Type B pancreatic cell (in vitro differentiated cells): Measurements from ENCODE around the gene CHFR. TPM values are rescaled to one million over a fixed set of nuclear protein-coding genes. Genes with fewer than 3 reads are reported as not detected.
"Not testable (repeated sequence)": the region's sequence is repeated elsewhere in the genome, so short reads cannot be mapped to it uniquely, and the experiment has no call there.

Source experiments
- DNase-seq: peaks from one replicate; pipeline ENCODE4 v3.0.0; 2021; ENCODE audit warnings: mixed read lengths; ENCODE audit not compliant: unreplicated experiment; ENCODE audit errors: extremely low spot score
- H3K27ac Mint-ChIP-seq: 2 replicates; pipeline ENCODE4 v1.8.0; 2021; ENCODE audit warnings: mild to moderate bottlenecking, mixed read lengths
- H3K27me3 Mint-ChIP-seq: 2 replicates; pipeline ENCODE4 v1.8.0; 2021; ENCODE audit warnings: mixed read lengths
- H3K36me3 Mint-ChIP-seq: 2 replicates; pipeline ENCODE4 v1.8.0; 2021; ENCODE audit warnings: mixed read lengths
- H3K4me1 Mint-ChIP-seq: one replicate; pipeline ENCODE4 v1.8.0; 2021; ENCODE audit warnings: mixed read lengths; ENCODE audit not compliant: unreplicated experiment
- H3K4me3 Mint-ChIP-seq: 2 replicates; pipeline ENCODE4 v1.8.0; 2021; ENCODE audit warnings: mild to moderate bottlenecking, mixed read lengths
- H3K9me3 Mint-ChIP-seq: 2 replicates; pipeline ENCODE4 v1.8.0; 2021; ENCODE audit warnings: mixed read lengths
- total RNA-seq: library from RNA; stranded (reverse); gene quantifications from 2 replicates; pipeline ENCODE4 v1.2.1, GENCODE V29; 2021; ENCODE audit warnings: low replicate concordance
- TF ChIP-seq, protein P1 (sequence below): fragments of 200-600 bp; sonication (generic); conservative IDR thresholded peaks from 2 replicates; pipeline ENCODE4 v1.5.0; 2021; ENCODE audit warnings: antibody characterized with exemption, mild to moderate bottlenecking

CHFR gene
- total RNA-seq, 1 donor from 2014 or later: 37.1 TPM

DNA sequence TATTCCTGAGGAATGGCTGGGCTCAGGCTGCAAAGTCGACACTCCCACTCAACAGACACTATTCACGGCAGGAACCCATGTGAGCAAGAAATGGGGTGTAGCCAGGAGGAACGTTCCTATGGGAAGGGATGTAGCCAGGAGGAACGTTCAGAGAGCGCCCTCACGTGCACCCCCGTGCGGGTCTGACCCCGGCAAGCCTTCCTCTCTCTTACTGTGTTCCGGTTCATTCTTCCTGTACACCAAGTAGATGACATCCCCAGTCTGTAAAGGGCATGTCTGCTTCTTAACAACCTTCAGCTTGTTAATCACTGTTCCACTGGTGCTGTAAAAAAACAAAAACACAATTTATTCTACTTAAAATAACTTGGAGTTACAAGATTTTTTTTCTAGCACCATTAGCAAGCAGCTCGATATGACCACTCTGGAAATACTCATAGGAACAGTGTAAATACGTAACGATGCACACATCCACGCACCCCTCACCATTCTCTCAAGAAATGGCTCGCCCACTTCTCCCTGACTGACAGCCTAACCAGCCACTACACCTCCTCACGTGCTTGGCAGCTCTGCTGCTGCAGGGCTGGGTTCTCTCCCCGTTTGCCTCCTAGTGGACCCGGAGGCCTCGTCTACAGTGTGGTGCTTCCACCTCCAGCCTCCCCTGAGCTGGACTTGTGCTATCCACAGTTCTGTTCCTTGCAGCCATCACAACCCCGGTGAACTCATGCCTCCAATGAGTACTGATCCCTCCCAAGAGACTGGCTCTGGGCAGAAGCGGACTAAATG, 15.1 kb downstream of the CHFR start:
- DNase-seq: no peak
- Mint-ChIP-seq H3K4me3 (no peak overlapping the region), H3K4me1 (no peaks in the 10 kb centered on the region), H3K27me3 (no peaks in the 10 kb centered on the region), H3K27ac (no peak overlapping the region), H3K9me3 (no peaks in the 10 kb centered on the region), H3K36me3 (peaks cover 14% of the 10 kb centered on the region)
- TF ChIP-seq, protein P1, sequence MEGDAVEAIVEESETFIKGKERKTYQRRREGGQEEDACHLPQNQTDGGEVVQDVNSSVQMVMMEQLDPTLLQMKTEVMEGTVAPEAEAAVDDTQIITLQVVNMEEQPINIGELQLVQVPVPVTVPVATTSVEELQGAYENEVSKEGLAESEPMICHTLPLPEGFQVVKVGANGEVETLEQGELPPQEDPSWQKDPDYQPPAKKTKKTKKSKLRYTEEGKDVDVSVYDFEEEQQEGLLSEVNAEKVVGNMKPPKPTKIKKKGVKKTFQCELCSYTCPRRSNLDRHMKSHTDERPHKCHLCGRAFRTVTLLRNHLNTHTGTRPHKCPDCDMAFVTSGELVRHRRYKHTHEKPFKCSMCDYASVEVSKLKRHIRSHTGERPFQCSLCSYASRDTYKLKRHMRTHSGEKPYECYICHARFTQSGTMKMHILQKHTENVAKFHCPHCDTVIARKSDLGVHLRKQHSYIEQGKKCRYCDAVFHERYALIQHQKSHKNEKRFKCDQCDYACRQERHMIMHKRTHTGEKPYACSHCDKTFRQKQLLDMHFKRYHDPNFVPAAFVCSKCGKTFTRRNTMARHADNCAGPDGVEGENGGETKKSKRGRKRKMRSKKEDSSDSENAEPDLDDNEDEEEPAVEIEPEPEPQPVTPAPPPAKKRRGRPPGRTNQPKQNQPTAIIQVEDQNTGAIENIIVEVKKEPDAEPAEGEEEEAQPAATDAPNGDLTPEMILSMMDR: no peak

DNA sequence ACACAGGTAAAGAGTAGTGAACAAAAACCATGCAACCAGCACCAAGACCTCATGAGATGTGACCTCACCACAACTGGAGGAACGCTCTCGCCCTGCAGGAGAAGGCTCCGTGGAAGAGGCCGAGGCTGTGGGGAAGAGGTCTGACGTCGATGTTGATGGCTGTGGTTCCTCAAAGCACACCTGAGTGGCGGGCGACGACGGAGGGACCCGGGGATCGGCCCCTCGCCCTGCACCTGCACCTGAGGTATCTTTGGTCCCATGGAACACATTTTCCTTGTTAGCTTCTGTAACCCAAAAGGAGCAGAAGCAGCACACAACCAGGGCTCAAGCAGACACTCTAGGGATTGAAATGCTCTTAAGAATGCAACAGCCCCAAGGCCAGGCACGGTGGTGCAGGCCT, 17.9 kb downstream of the CHFR start:
- Mint-ChIP-seq H3K9me3 (no peaks in the 10 kb centered on the region), H3K27me3 (no peaks in the 10 kb centered on the region), H3K4me3 (no peak overlapping the region), H3K4me1 (no peaks in the 10 kb centered on the region), H3K36me3 (peaks cover 22% of the 10 kb centered on the region), H3K27ac (no peak overlapping the region)
- no peak for DNase-seq
- TF ChIP-seq, protein P1: no peak

DNA sequence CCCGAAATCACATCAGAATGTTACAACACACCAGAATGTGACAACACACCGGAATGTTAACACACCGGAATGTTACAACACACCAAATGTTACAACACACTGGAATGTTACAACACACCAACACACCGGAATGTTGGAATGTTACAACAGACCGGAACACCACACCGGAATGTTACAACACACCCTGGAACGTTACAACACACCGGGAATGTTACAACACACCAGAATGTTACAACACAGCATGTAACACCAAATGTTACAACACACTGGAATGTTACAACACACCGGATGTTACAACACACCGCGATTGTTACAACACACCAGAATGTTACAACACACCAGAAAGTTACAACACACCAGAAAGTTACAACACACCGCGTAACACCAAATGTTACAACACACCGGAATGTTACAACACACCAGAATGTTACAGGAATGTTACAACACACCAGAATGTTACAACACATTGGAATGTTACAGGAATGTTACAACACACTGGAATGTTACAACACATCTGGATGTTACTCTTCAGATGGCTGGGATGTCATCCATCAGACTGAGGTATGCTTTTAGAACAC, 21.1 kb downstream of the CHFR start:
- Mint-ChIP-seq H3K4me1 (no peaks in the 10 kb centered on the region), H3K36me3 (peaks cover 18% of the 10 kb centered on the region), H3K27ac (peak overlapping the region; percentile 78), H3K4me3 (no peak overlapping the region), H3K9me3 (no peaks in the 10 kb centered on the region), H3K27me3 (no peaks in the 10 kb centered on the region)
- DNase-seq: no peak
- TF ChIP-seq, protein P1: no peak

DNA sequence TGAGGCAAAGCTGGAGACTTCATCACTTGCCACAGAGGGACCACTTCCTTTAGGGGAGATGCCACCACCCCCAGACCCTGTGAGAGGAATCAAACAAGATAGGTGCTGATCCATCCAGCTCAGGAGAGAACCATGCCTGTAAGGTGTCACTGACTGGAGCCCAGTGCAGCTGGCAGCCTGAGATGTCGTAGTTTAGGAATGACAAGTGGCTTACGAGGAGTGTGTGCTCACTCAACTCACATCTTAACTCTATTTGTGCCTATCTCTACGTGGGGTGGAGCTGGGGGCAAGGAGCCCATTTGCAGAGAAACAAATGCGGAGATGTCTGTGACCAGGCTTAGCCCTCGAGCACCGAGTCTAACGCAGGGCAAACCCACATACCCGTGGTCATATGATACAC, 25.8 kb downstream of the CHFR start:
- no peak for DNase-seq
- no peaks in the 10 kb centered on the region for H3K27me3 Mint-ChIP-seq
- no peak overlapping the region for H3K27ac Mint-ChIP-seq
- H3K9me3 Mint-ChIP-seq: no peaks in the 10 kb centered on the region
- H3K36me3 Mint-ChIP-seq: peaks cover 14% of the 10 kb centered on the region
- H3K4me1 Mint-ChIP-seq: no peaks in the 10 kb centered on the region
- no peak overlapping the region for H3K4me3 Mint-ChIP-seq
- TF ChIP-seq, protein P1: no peak

DNA sequence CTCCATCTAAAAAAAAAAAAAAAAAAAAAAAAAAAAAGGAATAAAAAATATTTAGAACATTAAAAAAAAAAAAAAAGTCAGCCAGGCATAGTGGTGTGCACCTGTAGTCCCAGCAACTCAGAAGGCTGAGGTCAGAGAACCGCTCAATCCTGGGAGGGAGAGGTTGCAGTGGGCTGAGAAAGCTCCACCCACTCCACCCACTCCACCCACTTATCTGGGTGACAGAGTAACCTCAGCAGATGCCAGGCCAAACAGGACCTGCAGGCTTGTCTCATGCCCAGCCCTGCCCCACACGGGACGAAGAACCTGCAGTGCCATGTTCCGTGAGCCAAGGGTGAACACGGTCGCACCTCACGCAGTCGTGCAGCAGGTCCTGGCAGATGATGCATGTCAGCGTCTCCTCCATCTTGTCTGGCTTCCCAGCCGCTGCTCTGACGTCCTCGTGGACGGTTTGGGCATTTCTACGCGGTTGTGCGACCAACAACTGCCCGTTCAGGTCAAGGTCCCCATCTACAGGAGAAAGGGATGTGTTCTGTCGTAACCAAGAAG, 28.6 kb downstream of the CHFR start:
- Mint-ChIP-seq H3K27me3 (no peaks in the 10 kb centered on the region), H3K4me3 (no peak overlapping the region), H3K4me1 (no peaks in the 10 kb centered on the region), H3K27ac (no peak overlapping the region), H3K36me3 (peaks cover 22% of the 10 kb centered on the region), H3K9me3 (no peaks in the 10 kb centered on the region)
- no peak for DNase-seq
- TF ChIP-seq, protein P1: no peak

DNA sequence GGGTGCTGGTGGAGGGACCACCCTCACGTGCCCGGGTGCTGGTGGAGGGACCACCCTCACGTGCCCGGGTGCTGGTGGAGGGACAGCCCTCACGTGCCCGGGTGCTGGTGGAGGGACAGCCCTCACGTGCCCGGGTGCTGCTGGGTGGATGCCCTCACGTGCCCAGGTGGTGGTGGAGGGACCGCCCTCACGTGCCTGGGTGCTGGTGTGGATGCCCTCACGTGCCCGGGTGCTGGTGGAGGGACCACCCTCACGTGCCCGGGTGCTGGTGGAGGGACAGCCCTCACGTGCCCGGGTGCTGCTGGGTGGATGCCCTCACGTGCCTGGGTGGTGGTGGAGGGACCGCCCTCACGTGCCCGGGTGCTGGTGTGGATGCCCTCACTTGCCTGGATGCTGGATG, 30.4 kb downstream of the CHFR start:
- H3K27me3 Mint-ChIP-seq, H3K9me3 Mint-ChIP-seq, H3K4me1 Mint-ChIP-seq, H3K4me3 Mint-ChIP-seq, DNase-seq, H3K27ac Mint-ChIP-seq: not testable (repeated sequence)
- H3K36me3 Mint-ChIP-seq: peaks cover 22% of the 10 kb centered on the region
